Osteoblast (primary cell): ENCODE measurements around the gene RPL13A. TPM values are rescaled to one million over a fixed set of nuclear protein-coding genes. Genes with fewer than 3 reads are reported as not detected.
"Not testable (repeated sequence)": the region's sequence is repeated elsewhere in the genome, so short reads cannot be mapped to it uniquely, and the experiment has no call there.

Experiments
- DNase-seq: peaks from one replicate; pipeline ENCODE4 v3.0.0; 2011; ENCODE audit warnings: low spot score, mixed read lengths; ENCODE audit not compliant: insufficient read length; ENCODE audit errors: missing footprints
- H2AFZ ChIP-seq: 2 replicates; pipeline ENCODE4 v1.6.0; 2011; ENCODE audit warnings: mild to moderate bottlenecking, low read length
- H3K27ac ChIP-seq: 2 replicates; pipeline ENCODE4 v1.5.1; 2011; ENCODE audit warnings: mild to moderate bottlenecking, low read depth, low read length, moderate library complexity
- H3K27me3 ChIP-seq: 2 replicates; pipeline ENCODE4 v1.6.0; 2012; ENCODE audit warnings: mild to moderate bottlenecking, control low read depth, inconsistent platforms, low read length, moderate library complexity; ENCODE audit not compliant: insufficient read depth
- H3K36me3 ChIP-seq: 2 replicates; pipeline ENCODE4 v1.5.1; 2011; ENCODE audit warnings: mild to moderate bottlenecking, low read length, control low read depth, moderate library complexity; ENCODE audit not compliant: insufficient read depth
- H3K4me1 ChIP-seq: 2 replicates; pipeline ENCODE4 v1.5.1; 2011; ENCODE audit warnings: mild to moderate bottlenecking, low read length, control low read depth, moderate library complexity; ENCODE audit not compliant: insufficient read depth
- H3K4me2 ChIP-seq: 2 replicates; pipeline ENCODE4 v1.6.0; 2011; ENCODE audit warnings: mild to moderate bottlenecking, low read length; ENCODE audit not compliant: insufficient read depth
- H3K4me3 ChIP-seq: fragments of 200-600 bp; sonication (generic); 3 replicates; pipeline ENCODE4 v1.5.1; 2012; ENCODE audit warnings: mild to moderate bottlenecking, low read length, inconsistent platforms; ENCODE audit not compliant: insufficient read depth
- H3K79me2 ChIP-seq: 2 replicates; pipeline ENCODE4 v1.6.0; 2012; ENCODE audit warnings: mild to moderate bottlenecking, low read length, control low read depth, inconsistent platforms; ENCODE audit not compliant: insufficient read depth
- H3K9me3 ChIP-seq: 2 replicates; pipeline ENCODE4 v1.5.1; 2011; ENCODE audit warnings: low read depth, low read length, control low read depth
- H4K20me1 ChIP-seq: 2 replicates; pipeline ENCODE4 v1.6.0; 2012; ENCODE audit warnings: mild to moderate bottlenecking, low read length, control low read depth; ENCODE audit not compliant: insufficient read depth
- total RNA-seq: library from RNA; depleted of rRNA; stranded (reverse); fragments of >200 nt; gene quantifications from 2 replicates; pipeline ENCODE4 v1.2.3, GENCODE V29; 2012
- TF ChIP-seq, protein P1 (sequence below): IDR thresholded peaks from 2 replicates; pipeline ENCODE4 v1.5.1; 2011; ENCODE audit warnings: mild to moderate bottlenecking, low read depth, low read length, moderate library complexity; ENCODE audit errors: extremely low read depth

RPL13A gene
- total RNA-seq, 1 donor: 2,185 TPM

DNA sequence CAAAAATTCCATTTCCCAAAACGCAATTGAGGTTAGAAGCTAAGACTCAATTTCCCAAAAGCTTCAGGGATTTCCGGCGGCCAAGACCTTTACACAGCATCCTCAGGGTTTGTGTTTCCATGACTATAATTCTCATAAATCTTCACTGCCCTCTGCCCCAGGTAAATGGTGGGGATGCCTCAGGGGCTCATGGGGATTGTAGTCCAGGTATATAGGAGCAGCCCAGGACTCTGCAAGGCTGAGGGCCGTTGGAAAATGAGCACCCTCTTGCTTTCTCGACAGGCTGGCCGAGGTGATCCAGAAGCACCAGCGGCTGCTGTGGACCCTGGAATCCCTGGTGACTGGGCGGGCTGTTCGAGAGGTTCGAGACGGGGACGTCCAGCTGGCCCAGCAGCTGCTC is 28.0 kb upstream of the RPL13A start:
- Histone ChIP-seq H2AFZ (no peak overlapping the region), H3K36me3 (no peaks in the 10 kb centered on the region), H4K20me1 (no peaks in the 10 kb centered on the region), H3K9me3 (no peaks in the 10 kb centered on the region), H3K4me3 (no peak overlapping the region), H3K27me3 (no peaks in the 10 kb centered on the region), H3K27ac (no peak overlapping the region), H3K4me1 (peaks cover 13% of the 10 kb centered on the region), H3K79me2 (peaks cover 3% of the 10 kb centered on the region), H3K4me2 (no peak overlapping the region)
- TF ChIP-seq, protein P1, sequence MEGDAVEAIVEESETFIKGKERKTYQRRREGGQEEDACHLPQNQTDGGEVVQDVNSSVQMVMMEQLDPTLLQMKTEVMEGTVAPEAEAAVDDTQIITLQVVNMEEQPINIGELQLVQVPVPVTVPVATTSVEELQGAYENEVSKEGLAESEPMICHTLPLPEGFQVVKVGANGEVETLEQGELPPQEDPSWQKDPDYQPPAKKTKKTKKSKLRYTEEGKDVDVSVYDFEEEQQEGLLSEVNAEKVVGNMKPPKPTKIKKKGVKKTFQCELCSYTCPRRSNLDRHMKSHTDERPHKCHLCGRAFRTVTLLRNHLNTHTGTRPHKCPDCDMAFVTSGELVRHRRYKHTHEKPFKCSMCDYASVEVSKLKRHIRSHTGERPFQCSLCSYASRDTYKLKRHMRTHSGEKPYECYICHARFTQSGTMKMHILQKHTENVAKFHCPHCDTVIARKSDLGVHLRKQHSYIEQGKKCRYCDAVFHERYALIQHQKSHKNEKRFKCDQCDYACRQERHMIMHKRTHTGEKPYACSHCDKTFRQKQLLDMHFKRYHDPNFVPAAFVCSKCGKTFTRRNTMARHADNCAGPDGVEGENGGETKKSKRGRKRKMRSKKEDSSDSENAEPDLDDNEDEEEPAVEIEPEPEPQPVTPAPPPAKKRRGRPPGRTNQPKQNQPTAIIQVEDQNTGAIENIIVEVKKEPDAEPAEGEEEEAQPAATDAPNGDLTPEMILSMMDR: no peak
- DNase-seq: peak; percentile 55

DNA sequence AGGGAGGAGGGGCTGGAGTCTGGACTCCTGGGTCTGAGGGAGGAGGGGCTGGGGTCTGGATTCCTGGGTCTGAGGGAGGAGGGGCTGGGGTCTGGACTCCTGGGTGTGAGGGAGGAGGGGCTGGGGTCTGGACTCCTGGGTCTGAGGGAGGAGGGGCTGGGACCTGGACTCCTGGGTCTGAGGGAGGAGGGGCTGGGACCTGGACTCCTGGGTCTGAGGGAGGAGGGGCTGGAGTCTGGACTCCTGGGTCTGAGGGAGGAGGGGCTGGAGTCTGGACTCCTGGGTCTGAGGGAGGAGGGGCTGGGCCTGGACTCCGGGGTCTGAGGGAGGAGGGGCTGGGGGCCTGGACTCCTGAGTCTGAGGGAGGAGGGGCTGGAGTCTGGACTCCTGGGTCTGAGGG is 26.3 kb upstream of the RPL13A start:
- not testable (repeated sequence) for H3K4me2 ChIP-seq

DNA sequence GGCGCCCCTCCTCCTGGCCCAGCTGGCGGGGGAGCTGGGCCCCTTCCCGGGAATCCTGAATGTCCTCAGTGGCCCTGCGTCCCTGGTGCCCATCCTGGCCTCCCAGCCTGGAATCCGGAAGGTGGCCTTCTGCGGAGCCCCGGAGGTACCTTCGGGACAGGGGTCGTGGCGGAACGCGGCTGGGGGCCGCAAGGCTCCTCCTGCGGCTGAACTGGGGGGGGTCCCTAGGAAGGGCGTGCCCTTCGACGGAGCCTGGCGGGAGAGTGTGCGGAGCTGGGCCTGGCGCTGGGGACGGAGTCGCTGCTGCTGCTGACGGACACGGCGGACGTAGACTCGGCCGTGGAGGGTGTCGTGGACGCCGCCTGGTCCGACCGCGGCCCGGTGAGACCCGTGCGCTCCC is 25.8 kb upstream of the RPL13A start:
- peaks cover 12% of the 10 kb centered on the region for H3K4me1 ChIP-seq
- TF ChIP-seq, protein P1: no peak
- DNase-seq: peak; percentile 45
- no peak overlapping the region for H3K4me2 ChIP-seq
- no peak overlapping the region for H2AFZ ChIP-seq
- no peaks in the 10 kb centered on the region for H3K9me3 ChIP-seq
- H3K27ac ChIP-seq: no peak overlapping the region
- no peak overlapping the region for H3K4me3 ChIP-seq
- H3K79me2 ChIP-seq: no peaks in the 10 kb centered on the region
- no peaks in the 10 kb centered on the region for H4K20me1 ChIP-seq
- H3K27me3 ChIP-seq: no peaks in the 10 kb centered on the region
- H3K36me3 ChIP-seq: peaks cover 5% of the 10 kb centered on the region

More for the DNA sequence above, 26.3 kb upstream of the RPL13A start:
- not testable (repeated sequence) for H3K4me3 ChIP-seq, H3K27ac ChIP-seq, H3K9me3 ChIP-seq, H3K79me2 ChIP-seq, H2AFZ ChIP-seq, DNase-seq, H3K36me3 ChIP-seq, H4K20me1 ChIP-seq, H3K27me3 ChIP-seq
- H3K4me1 ChIP-seq: peaks cover 12% of the 10 kb centered on the region

DNA sequence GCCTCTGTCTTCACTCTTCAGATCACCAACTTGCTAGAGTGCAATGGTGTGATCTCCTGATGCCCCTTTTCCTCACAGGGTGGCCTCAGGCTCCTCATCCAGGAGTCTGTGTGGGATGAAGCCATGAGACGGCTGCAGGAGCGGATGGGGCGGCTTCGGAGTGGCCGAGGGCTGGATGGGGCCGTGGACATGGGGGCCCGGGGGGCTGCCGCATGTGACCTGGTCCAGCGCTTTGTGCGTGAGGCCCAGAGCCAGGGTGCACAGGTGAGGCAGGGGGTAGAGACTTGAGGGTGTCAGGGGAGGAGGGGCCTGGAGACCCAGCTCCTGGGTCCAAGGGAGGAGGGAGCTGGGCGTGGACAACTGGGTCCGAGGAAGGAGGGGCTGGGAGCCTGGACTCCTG is 24.9 kb upstream of the RPL13A start:
- Histone ChIP-seq H4K20me1 (no peaks in the 10 kb centered on the region), H3K4me1 (peaks cover 12% of the 10 kb centered on the region), H3K4me2 (no peak overlapping the region), H3K36me3 (peaks cover 5% of the 10 kb centered on the region), H2AFZ (no peak overlapping the region), H3K27ac (no peak overlapping the region), H3K27me3 (no peaks in the 10 kb centered on the region), H3K79me2 (no peaks in the 10 kb centered on the region), H3K9me3 (no peaks in the 10 kb centered on the region), H3K4me3 (no peak overlapping the region)
- TF ChIP-seq, protein P1: no peak
- peak; percentile 81 for DNase-seq
